H9 (cell line): Measurements from ENCODE around the gene RAVER1. TPM values are rescaled to one million over a fixed set of nuclear protein-coding genes. Genes with fewer than 3 reads are reported as not detected.

ENCODE experiments used
- DNase-seq: peaks from one replicate; pipeline ENCODE4 v3.0.0-alpha.2; 2017
- H2AFZ ChIP-seq: one replicate; pipeline ENCODE4 v1.6.1; 2013; ENCODE audit warnings: mild to moderate bottlenecking, low read length, control low read depth, moderate library complexity
- H2AK5ac ChIP-seq: 2 replicates; pipeline ENCODE4 v1.6.1; 2013; ENCODE audit warnings: low read length, control low read depth, mixed read lengths; ENCODE audit not compliant: insufficient read length
- H2BK120ac ChIP-seq: one replicate; pipeline ENCODE4 v1.6.1; 2013; ENCODE audit warnings: low read depth, mild to moderate bottlenecking, low read length, control low read depth, inconsistent platforms; ENCODE audit not compliant: poor library complexity, severe bottlenecking
- H2BK12ac ChIP-seq: 2 replicates; pipeline ENCODE4 v1.6.1; 2013; ENCODE audit warnings: low read length, control low read depth, mixed read lengths, low read depth; ENCODE audit not compliant: insufficient read length
- H2BK15ac ChIP-seq: 2 replicates; pipeline ENCODE4 v1.6.1; 2013; ENCODE audit warnings: low read depth, low read length, control low read depth
- H2BK20ac ChIP-seq: one replicate; pipeline ENCODE4 v1.6.1; 2013; ENCODE audit warnings: low read depth, mild to moderate bottlenecking, low read length, control low read depth, inconsistent platforms; ENCODE audit not compliant: poor library complexity, severe bottlenecking
- H2BK5ac ChIP-seq: 2 replicates; pipeline ENCODE4 v1.6.1; 2013; ENCODE audit warnings: low read length, control low read depth, mixed read lengths; ENCODE audit not compliant: insufficient read length
- H3K14ac ChIP-seq: 2 replicates; pipeline ENCODE4 v1.6.1; 2013; ENCODE audit warnings: low read length, control low read depth; ENCODE audit not compliant: insufficient read depth
- H3K18ac ChIP-seq: 2 replicates; pipeline ENCODE4 v1.6.1; 2013; ENCODE audit warnings: low read depth, mild to moderate bottlenecking, mixed read lengths, low read length, control low read depth; ENCODE audit not compliant: insufficient read length
- H3K23ac ChIP-seq: 2 replicates; pipeline ENCODE4 v1.6.1; 2013; ENCODE audit warnings: low read length, control low read depth, mixed read lengths, low read depth; ENCODE audit not compliant: insufficient read length
- H3K23me2 ChIP-seq: 2 replicates; pipeline ENCODE4 v1.6.1; 2013; ENCODE audit warnings: low read depth, mild to moderate bottlenecking, mixed read lengths, low read length, control low read depth; ENCODE audit not compliant: insufficient read length, poor library complexity, severe bottlenecking
- H3K27ac ChIP-seq: 2 replicates; pipeline ENCODE4 v1.5.1; 2013; ENCODE audit warnings: low read length, control low read depth, mixed read lengths, low read depth; ENCODE audit not compliant: insufficient read length
- H3K27me3 ChIP-seq: 2 replicates; pipeline ENCODE4 v1.6.1; 2013; ENCODE audit warnings: low read length, control low read depth, inconsistent platforms; ENCODE audit not compliant: insufficient read depth
- H3K4ac ChIP-seq: 2 replicates; pipeline ENCODE4 v1.6.1; 2013; ENCODE audit warnings: low read depth, mild to moderate bottlenecking, control low read depth, inconsistent platforms, low read length, moderate library complexity
- H3K4me1 ChIP-seq: 2 replicates; pipeline ENCODE4 v1.6.1; 2013; ENCODE audit warnings: low read length, control low read depth, inconsistent platforms; ENCODE audit not compliant: insufficient read depth
- H3K4me2 ChIP-seq: 2 replicates; pipeline ENCODE4 v1.6.1; 2013; ENCODE audit warnings: low read length, control low read depth, mixed read lengths; ENCODE audit not compliant: insufficient read length, insufficient read depth
- H3K56ac ChIP-seq: 2 replicates; pipeline ENCODE4 v1.6.1; 2013; ENCODE audit warnings: low read depth, mild to moderate bottlenecking, mixed read lengths, low read length, control low read depth; ENCODE audit not compliant: insufficient read length
- H3K79me1 ChIP-seq: 2 replicates; pipeline ENCODE4 v1.6.1; 2013; ENCODE audit warnings: low read depth, mild to moderate bottlenecking, moderate library complexity, low read length, control low read depth, inconsistent platforms; ENCODE audit not compliant: insufficient read depth, poor library complexity, severe bottlenecking
- H3K79me2 ChIP-seq: 2 replicates; pipeline ENCODE4 v1.6.1; 2013; ENCODE audit warnings: low read length, control low read depth, inconsistent platforms; ENCODE audit not compliant: insufficient read depth
- H3K9ac ChIP-seq: 2 replicates; pipeline ENCODE4 v1.6.1; 2013; ENCODE audit warnings: low read length, control low read depth, mixed read lengths; ENCODE audit not compliant: insufficient read length; ENCODE audit errors: extremely low read depth
- H3K9me3 ChIP-seq: one replicate; pipeline ENCODE4 v1.6.1; 2013; ENCODE audit warnings: low read depth, low read length, inconsistent platforms; ENCODE audit not compliant: control insufficient read depth
- H3T11ph ChIP-seq: one replicate; pipeline ENCODE4 v1.6.1; 2013; ENCODE audit warnings: mild to moderate bottlenecking, low read length, control low read depth, inconsistent platforms
- H4K20me1 ChIP-seq: one replicate; pipeline ENCODE4 v1.6.1; 2013; ENCODE audit not compliant: control insufficient read depth, insufficient read length, insufficient read depth
- H4K5ac ChIP-seq: 2 replicates; pipeline ENCODE4 v1.6.1; 2013; ENCODE audit warnings: low read depth, mild to moderate bottlenecking, mixed read lengths, low read length, control low read depth; ENCODE audit not compliant: insufficient read length
- H4K8ac ChIP-seq: replicated peaks from 2 replicates; pipeline ENCODE4 v1.6.1; 2013; ENCODE audit warnings: low read length, control low read depth, mixed read lengths, low read depth; ENCODE audit not compliant: insufficient read length
- H4K91ac ChIP-seq: 2 replicates; pipeline ENCODE4 v1.6.1; 2013; ENCODE audit warnings: low read depth, mild to moderate bottlenecking, moderate library complexity, mixed read lengths, low read length, control low read depth; ENCODE audit not compliant: insufficient read length
- H3K27ac Mint-ChIP-seq, 3 experiments: 2 replicates in 2 of 3; 3 replicates in 1 of 3; pipeline ENCODE4 v1.8.0; 2020 to 2021; ENCODE audit warnings: mixed read lengths in 3 of 3, mild to moderate bottlenecking in 1 of 3, moderate library complexity in 1 of 3
- H3K27me3 Mint-ChIP-seq: 2 replicates; pipeline ENCODE4 v1.8.0; 2021; ENCODE audit warnings: low read depth, mild to moderate bottlenecking, moderate library complexity, mixed read lengths
- H3K36me3 Mint-ChIP-seq, 3 experiments: 2 replicates in 2 of 3; 3 replicates in 1 of 3; pipeline ENCODE4 v1.8.0; 2020 to 2021; ENCODE audit warnings: low read depth in 3 of 3, mixed read lengths in 3 of 3; ENCODE audit not compliant: insufficient read depth in 1 of 3
- H3K4me1 Mint-ChIP-seq, 2 experiments: 2 replicates each; pipeline ENCODE4 v1.8.0; 2020; ENCODE audit warnings: mixed read lengths in 2 of 2
- H3K4me3 Mint-ChIP-seq, 2 experiments: 2 replicates in 1 of 2; 3 replicates in 1 of 2; pipeline ENCODE4 v1.8.0; 2020 to 2021; ENCODE audit warnings: mild to moderate bottlenecking in 2 of 2, mixed read lengths in 2 of 2, moderate library complexity in 1 of 2
- H3K9me3 Mint-ChIP-seq, 2 experiments: 2 replicates in 1 of 2; 3 replicates in 1 of 2; pipeline ENCODE4 v1.8.0; 2020; ENCODE audit warnings: mild to moderate bottlenecking in 2 of 2, mixed read lengths in 2 of 2, moderate library complexity in 1 of 2
- WGBS: extraction: QIAGEN DNeasy Blood & Tissue Kit; methylation state at CpG from one replicate; pipeline ENCODE4 v1.1.7; 2013; ENCODE audit warnings: missing lambda C conversion rate, low lambda C conversion rate, mixed read lengths; ENCODE audit not compliant: insufficient read length; ENCODE audit errors: extremely low coverage; 5-methylcytosine and 5-hydroxymethylcytosine counted together
- total RNA-seq: library from RNA; stranded (reverse); gene quantifications from 2 replicates; pipeline ENCODE4 v1.2.1, GENCODE V29; 2021
- TF ChIP-seq, protein P1 (sequence below): fragments of 200-600 bp; sonication (generic); conservative IDR thresholded peaks from 3 replicates; pipeline ENCODE4 v1.8.0; 2021; ENCODE audit warnings: antibody characterized with exemption, mild to moderate bottlenecking

The RAVER1 gene
- total RNA-seq, 1 experiment from 2014 or later, result 74.7 TPM

DNA sequence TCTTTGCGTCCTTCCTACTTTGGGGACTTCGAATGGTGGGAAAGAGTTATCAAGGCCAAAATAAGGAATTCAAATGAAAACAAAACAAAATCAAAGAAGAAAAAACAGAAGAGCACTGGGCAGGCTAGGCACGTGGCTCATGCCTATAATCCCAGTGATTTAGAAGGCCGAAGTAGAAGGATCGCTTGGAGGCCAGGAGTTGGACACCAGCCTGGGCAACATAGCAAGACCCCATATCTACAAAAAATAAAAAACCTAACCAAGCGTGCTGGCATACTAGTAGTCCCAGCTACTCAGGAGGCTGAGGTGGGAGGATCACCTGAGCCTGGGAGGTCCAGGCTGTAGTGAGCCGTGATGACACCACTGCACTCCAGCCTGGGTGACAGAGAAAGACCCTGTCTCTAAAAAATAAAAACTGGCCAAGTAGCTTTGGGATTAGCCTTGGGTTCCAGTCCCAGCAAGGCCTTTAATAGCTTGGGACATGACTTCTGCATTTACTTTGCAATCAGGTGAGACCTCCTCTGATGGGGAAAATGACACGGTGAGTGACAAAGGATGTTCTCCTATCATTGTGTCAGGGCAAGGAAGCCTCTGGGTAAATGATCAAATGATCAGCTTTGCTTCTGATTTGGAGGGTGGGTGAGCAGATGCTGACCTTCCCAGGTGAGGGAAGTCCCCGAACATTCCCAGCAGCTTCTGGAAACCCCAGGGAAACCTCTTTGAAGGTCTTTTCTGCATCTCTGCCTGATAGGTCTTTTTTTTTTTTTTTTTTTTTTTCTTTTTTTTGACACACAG, 55.3 kb downstream of the RAVER1 start:
- Histone ChIP-seq H3K18ac (no peak overlapping the region), H3K27ac (no peak overlapping the region), H3K79me2 (no peaks in the 10 kb centered on the region), H3K4me1 (no peaks in the 10 kb centered on the region), H2AK5ac (no peak overlapping the region), H3K56ac (no peak overlapping the region), H3K9ac (no peak overlapping the region), H2BK5ac (no peak overlapping the region), H3K23me2 (no peaks in the 10 kb centered on the region), H3K79me1 (no peaks in the 10 kb centered on the region), H3K23ac (no peak overlapping the region), H4K20me1 (no peaks in the 10 kb centered on the region), H4K91ac (no peak overlapping the region), H3K27me3 (no peaks in the 10 kb centered on the region), H3T11ph (no peak overlapping the region), H3K9me3 (no peaks in the 10 kb centered on the region), H4K5ac (no peak overlapping the region), H3K4ac (no peak overlapping the region), H2BK120ac (no peak overlapping the region), H2AFZ (no peak overlapping the region), H2BK20ac (no peak overlapping the region), H4K8ac (no peak overlapping the region), H2BK15ac (no peak overlapping the region), H2BK12ac (no peak overlapping the region), H3K4me2 (no peak overlapping the region), H3K14ac (no peak overlapping the region)
- no CpG with 5 or more reads among the region's 9 CpGs for WGBS
- TF ChIP-seq, protein P1, sequence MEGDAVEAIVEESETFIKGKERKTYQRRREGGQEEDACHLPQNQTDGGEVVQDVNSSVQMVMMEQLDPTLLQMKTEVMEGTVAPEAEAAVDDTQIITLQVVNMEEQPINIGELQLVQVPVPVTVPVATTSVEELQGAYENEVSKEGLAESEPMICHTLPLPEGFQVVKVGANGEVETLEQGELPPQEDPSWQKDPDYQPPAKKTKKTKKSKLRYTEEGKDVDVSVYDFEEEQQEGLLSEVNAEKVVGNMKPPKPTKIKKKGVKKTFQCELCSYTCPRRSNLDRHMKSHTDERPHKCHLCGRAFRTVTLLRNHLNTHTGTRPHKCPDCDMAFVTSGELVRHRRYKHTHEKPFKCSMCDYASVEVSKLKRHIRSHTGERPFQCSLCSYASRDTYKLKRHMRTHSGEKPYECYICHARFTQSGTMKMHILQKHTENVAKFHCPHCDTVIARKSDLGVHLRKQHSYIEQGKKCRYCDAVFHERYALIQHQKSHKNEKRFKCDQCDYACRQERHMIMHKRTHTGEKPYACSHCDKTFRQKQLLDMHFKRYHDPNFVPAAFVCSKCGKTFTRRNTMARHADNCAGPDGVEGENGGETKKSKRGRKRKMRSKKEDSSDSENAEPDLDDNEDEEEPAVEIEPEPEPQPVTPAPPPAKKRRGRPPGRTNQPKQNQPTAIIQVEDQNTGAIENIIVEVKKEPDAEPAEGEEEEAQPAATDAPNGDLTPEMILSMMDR, result no peak
- no peaks in the 10 kb centered on the region for H3K9me3 Mint-ChIP-seq
- H3K27me3 Mint-ChIP-seq, result peaks cover 19% of the 10 kb centered on the region
- DNase-seq, result no peak
- H3K4me1 Mint-ChIP-seq, result peaks cover 0 to 5% of the 10 kb centered on the region in 2 experiments; a peak in 1 of 4 replicates
- H3K27ac Mint-ChIP-seq, result no peak overlapping the region; a peak in 1 of 7 replicates
- H3K36me3 Mint-ChIP-seq, result no peaks in the 10 kb centered on the region; a peak in 1 of 7 replicates
- H3K4me3 Mint-ChIP-seq, result no peak overlapping the region
